SK-N-SH (cell line): ENCODE data around the gene MYB. TPM values are rescaled to one million over a fixed set of nuclear protein-coding genes. Genes with fewer than 3 reads are reported as not detected.

ENCODE experiments used
- CTCF ChIA-PET: fragments of 300-600, 350-600 bp; formaldehyde crosslinking; extraction: SDS; loops from one replicate; lab custom pipeline; 2021; lab: Yijun Ruan, JAX
- POLR2A ChIA-PET: fragments of 350-600 bp; sonication (Branson Sonifier 250); formaldehyde crosslinking; extraction: SDS; loops from one replicate; lab custom pipeline; 2020; ENCODE audit warnings: antibody characterized with exemption, inconsistent platforms; lab: Yijun Ruan, JAX
- DNase-seq: peaks from one replicate; pipeline ENCODE4 v3.0.0; 2012
- H2AFZ ChIP-seq: fragments of 200-600 bp; sonication (generic); 2 replicates; pipeline ENCODE4 v1.8.1; 2016; ENCODE audit warnings: antibody characterized with exemption, mild to moderate bottlenecking, low read depth
- H3F3A ChIP-seq: fragments of 200-600 bp; sonication (generic); replicated peaks from 2 replicates; pipeline ENCODE3; 2016; ENCODE audit warnings: antibody characterized with exemption, mild to moderate bottlenecking; ENCODE audit not compliant: insufficient read depth
- H3K27ac ChIP-seq, 2 experiments: fragments of 200-500 bp in 1 of 2; fragments of 200-600 bp in 1 of 2; sonication (Bioruptor generic) in 1 of 2; sonication (generic), shearing (Covaris generic) in 1 of 2; 2 replicates each; pipeline versions ENCODE4 v1.5.1 to v1.6.1; 2014 to 2016; ENCODE audit warnings: low read depth in 2 of 2, inconsistent platforms in 1 of 2, low read length in 1 of 2, mild to moderate bottlenecking in 1 of 2, mixed read lengths in 1 of 2
- H3K27me3 ChIP-seq: fragments of 200-600 bp; sonication (generic), shearing (Covaris generic); 2 replicates; pipeline ENCODE4 v1.6.1; 2016; ENCODE audit warnings: mixed run types; ENCODE audit not compliant: insufficient read depth
- H3K36me3 ChIP-seq, 2 experiments: fragments of 200-500 bp in 1 of 2; fragments of 200-600 bp in 1 of 2; sonication (Bioruptor generic) in 1 of 2; sonication (generic) in 1 of 2; replicated peaks in 1 of 2; 2 replicates each; pipeline versions ENCODE3 to v1.5.1; 2014 to 2016; ENCODE audit warnings: low read length in 1 of 2, mild to moderate bottlenecking in 1 of 2; ENCODE audit not compliant: insufficient read depth in 2 of 2, control insufficient read depth in 1 of 2
- H3K4me1 ChIP-seq, 2 experiments: fragments of 200-500 bp in 1 of 2; fragments of 200-600 bp in 1 of 2; sonication (Bioruptor generic) in 1 of 2; sonication (generic), shearing (Covaris generic) in 1 of 2; 2 replicates each; pipeline versions ENCODE4 v1.5.1 to v1.6.1; 2014 to 2016; ENCODE audit warnings: low read depth in 1 of 2, low read length in 1 of 2, mixed run types in 1 of 2; ENCODE audit not compliant: insufficient read depth in 2 of 2, control insufficient read depth in 1 of 2
- H3K4me2 ChIP-seq: fragments of 200-600 bp; sonication (generic), shearing (Covaris generic); 2 replicates; pipeline ENCODE4 v1.6.1; 2017; ENCODE audit warnings: mixed run types
- H3K4me3 ChIP-seq, 2 experiments: fragments of 200-500 bp in 1 of 2; fragments of 200-600 bp in 1 of 2; sonication (Bioruptor generic) in 1 of 2; sonication (generic), shearing (Covaris generic) in 1 of 2; 2 replicates each; pipeline versions ENCODE4 v1.5.1 to v1.8.1; 2014 to 2016; ENCODE audit warnings: low read depth in 2 of 2, inconsistent platforms in 1 of 2, low read length in 1 of 2, mild to moderate bottlenecking in 1 of 2, mixed read lengths in 1 of 2, moderate library complexity in 1 of 2
- H3K79me2 ChIP-seq: fragments of 200-600 bp; sonication (generic); 2 replicates; pipeline ENCODE4 v1.8.1; 2017; ENCODE audit warnings: mild to moderate bottlenecking; ENCODE audit not compliant: insufficient read depth
- H3K9ac ChIP-seq: fragments of 200-600 bp; sonication (generic); 2 replicates; pipeline ENCODE4 v1.6.1; 2017; ENCODE audit warnings: mixed run types
- H3K9me2 ChIP-seq: fragments of 200-600 bp; sonication (generic); 2 replicates; pipeline ENCODE4 v1.6.1; 2017; ENCODE audit warnings: mixed run types
- H3K9me3 ChIP-seq: fragments of 200-600 bp; sonication (generic); 2 replicates; pipeline ENCODE4 v1.6.1; 2017; ENCODE audit warnings: mixed run types, mild to moderate bottlenecking, moderate library complexity
- H4K20me1 ChIP-seq: fragments of 200-600 bp; sonication (generic); 2 replicates; pipeline ENCODE4 v1.6.1; 2017; ENCODE audit warnings: mild to moderate bottlenecking, mixed run types; ENCODE audit not compliant: insufficient read depth
- CHD2 ChIP-seq: fragments of 150-350 bp; IDR thresholded peaks from 2 replicates; pipeline ENCODE4 v1.6.1; 2018; ENCODE audit warnings: low read length; ENCODE audit not compliant: partially characterized antibody
- ELF1 ChIP-seq: IDR thresholded peaks from 2 replicates; pipeline ENCODE4 v1.4.0; 2012
- FOXJ3 ChIP-seq: sonication (generic); formaldehyde crosslinking; IDR thresholded peaks from 2 replicates; pipeline ENCODE4 v1.5.1; 2020; ENCODE audit warnings: mild to moderate bottlenecking, missing genetic modification reagents
- GABPA ChIP-seq: IDR thresholded peaks from 2 replicates; pipeline ENCODE4 v1.4.0; 2012; ENCODE audit warnings: low read depth, mild to moderate bottlenecking
- IRF3 ChIP-seq: fragments of 150-350 bp; IDR thresholded peaks from 2 replicates; pipeline ENCODE4 v1.6.1; 2016; ENCODE audit warnings: mild to moderate bottlenecking, low read depth, low read length
- MEF2A ChIP-seq: IDR thresholded peaks from 2 replicates; pipeline ENCODE4 v1.4.0; 2012; ENCODE audit warnings: low read depth, borderline replicate concordance
- MXI1 ChIP-seq: IDR thresholded peaks from 2 replicates; pipeline ENCODE4 v1.6.1; 2012; ENCODE audit warnings: mild to moderate bottlenecking, low read depth, low read length, improper control_type of control experiment
- NFIC ChIP-seq: IDR thresholded peaks from 2 replicates; pipeline ENCODE4 v1.4.0; 2012; ENCODE audit warnings: borderline replicate concordance
- PBX3 ChIP-seq: IDR thresholded peaks from 2 replicates; pipeline ENCODE4; 2012
- RAD21 ChIP-seq: IDR thresholded peaks from 2 replicates; pipeline ENCODE4 v1.6.1; 2012; ENCODE audit warnings: mild to moderate bottlenecking, low read length
- RCOR1 ChIP-seq: fragments of 150-350 bp; IDR thresholded peaks from 2 replicates; pipeline ENCODE4 v1.6.1; 2017; ENCODE audit warnings: antibody characterized with exemption, low read length
- REST ChIP-seq: IDR thresholded peaks from 2 replicates; pipeline ENCODE4 v1.6.1; 2012; ENCODE audit warnings: mild to moderate bottlenecking, low read depth, low read length, moderate library complexity
- RFX5 ChIP-seq: IDR thresholded peaks from 2 replicates; pipeline ENCODE4 v1.6.1; 2012; ENCODE audit warnings: mild to moderate bottlenecking, improper control_type of control experiment, low read length
- SIN3A ChIP-seq: IDR thresholded peaks from 2 replicates; pipeline ENCODE4 v1.6.1; 2012; ENCODE audit warnings: low read depth, mild to moderate bottlenecking, low read length, moderate library complexity, borderline replicate concordance
- TCF12 ChIP-seq: IDR thresholded peaks from 2 replicates; pipeline ENCODE4 v1.4.0; 2012
- TEAD4 ChIP-seq: IDR thresholded peaks from 2 replicates; pipeline ENCODE4 v1.4.0; 2012; ENCODE audit warnings: mild to moderate bottlenecking, borderline replicate concordance; ENCODE audit not compliant: insufficient read depth
- USF2 ChIP-seq: fragments of 150-350 bp; IDR thresholded peaks from 2 replicates; pipeline ENCODE4 v1.6.1; 2017; ENCODE audit warnings: antibody characterized with exemption, low read length, low read depth, borderline replicate concordance
- YY1 ChIP-seq: IDR thresholded peaks from 2 replicates; pipeline ENCODE4 v1.4.0; 2012; ENCODE audit warnings: low read depth, mild to moderate bottlenecking
- WGBS: methylation state at CpG from one replicate; pipeline ENCODE4 v1.1.6; 2017; ENCODE audit warnings: low lambda C conversion rate; 5-methylcytosine and 5-hydroxymethylcytosine counted together
- polyA plus RNA-seq, 3 experiments: library from polyadenylated mRNA; depleted of rRNA; stranded (reverse); fragments of >200 nt; gene quantifications; 2 replicates each; pipeline ENCODE4 v1.2.3, GENCODE V29; 2012

The MYB gene
- polyA plus RNA-seq, 1 of the 3 experiments (the other 2 are of a cell fraction), result 0.85 TPM

- no peaks in the 10 kb centered on the region for H3K9me2 ChIP-seq
- H3F3A ChIP-seq, result no peaks in the 10 kb centered on the region
- no peak overlapping the region for H2AFZ ChIP-seq
- H3K9ac ChIP-seq, result no peak overlapping the region
- no peaks in the 10 kb centered on the region for H3K36me3 ChIP-seq
- no peaks in the 10 kb centered on the region for H3K27me3 ChIP-seq
- no peak overlapping the region for H3K27ac ChIP-seq
- no peak overlapping the region for H3K4me2 ChIP-seq
- ChIA-PET CTCF (interaction anchor here (1.3 kb wide), 1 partner anchor 9 kb away, joined by 5 read pairs; no protein-coding TSS in a partner anchor), POLR2A (no interaction called here)
- H3K79me2 ChIP-seq, result no peaks in the 10 kb centered on the region
- WGBS, result 83% methylated on average over 4 of the region's 4 CpGs
- TF ChIP-seq RCOR1, result no peak
- no peak for TF ChIP-seq ELF1
- no peak for TF ChIP-seq REST
- no peak for TF ChIP-seq TEAD4
- TF ChIP-seq NFIC, result no peak
- TF ChIP-seq PBX3, result no peak
- TF ChIP-seq FOXJ3 (CRISPR knock-in tag), result no peak
- no peak for TF ChIP-seq YY1
- no peak for TF ChIP-seq CHD2
- no peak for TF ChIP-seq USF2
- no peak for TF ChIP-seq TCF12
- TF ChIP-seq SIN3A, result no peak
- TF ChIP-seq RAD21, result no peak
- no peak for TF ChIP-seq GABPA
- TF ChIP-seq MEF2A, result no peak
- TF ChIP-seq MXI1, result no peak
- TF ChIP-seq RFX5, result no peak
- TF ChIP-seq IRF3, result no peak
- no peaks in the 10 kb centered on the region for H4K20me1 ChIP-seq
- H3K4me1 ChIP-seq, result no peaks in the 10 kb centered on the region
- DNase-seq, result no peak
- H3K9me3 ChIP-seq, result no peaks in the 10 kb centered on the region
- no peak overlapping the region for H3K4me3 ChIP-seq
Measured at GRCh38 chr6:135135835-135136234, 45.3 kb upstream of the MYB start.
